Upper lobe of left lung (tissue), 6 donors: ENCODE results near the gene MVP. TPM values are rescaled to one million over a fixed set of nuclear protein-coding genes. Genes with fewer than 3 reads are reported as not detected.
"Not testable (repeated sequence)": the region's sequence is repeated elsewhere in the genome, so short reads cannot be mapped to it uniquely, and the experiment has no call there.

Experiments used
- ATAC-seq, 2 donors: fragments of 200-7000 bp; cut with Tn5 transposase; one replicate each; pipeline ENCODE4 v1.9.1; 2022; ENCODE audit warnings: mild to moderate bottlenecking in 2 of 2, moderate library complexity in 2 of 2; ENCODE audit not compliant: low FRiP score in 2 of 2
- DNase-seq, 2 donors: peaks; one replicate each; pipeline ENCODE4 v3.0.0-alpha.2; 2019 to 2020
- H3K27ac ChIP-seq, 4 donors: fragments of 200-600 bp; sonication (generic); one replicate each; pipeline ENCODE4 v1.5.1; 2016 to 2019
- H3K27me3 ChIP-seq, 4 donors: fragments of 200-600 bp; sonication (generic); one replicate each; pipeline ENCODE4 v1.5.1; 2017 to 2019
- H3K36me3 ChIP-seq, 4 donors: fragments of 200-600 bp; sonication (generic); one replicate each; pipeline ENCODE4 v1.5.1; 2016 to 2019
- H3K4me1 ChIP-seq, 4 donors: fragments of 200-600 bp; sonication (generic); one replicate each; pipeline ENCODE4 v1.5.1; 2018 to 2019
- H3K4me3 ChIP-seq, 4 donors: fragments of 200-600 bp; sonication (generic); one replicate each; pipeline ENCODE4 v1.5.1; 2017 to 2019; ENCODE audit warnings: mild to moderate bottlenecking in 2 of 4, moderate library complexity in 1 of 4
- H3K9me3 ChIP-seq, 4 donors: fragments of 200-600 bp; sonication (generic); one replicate each; pipeline ENCODE4 v1.5.1; 2018 to 2019
- EP300 ChIP-seq, 4 donors: sonication (generic); formaldehyde crosslinking; IDR thresholded peaks; one replicate each; pipeline ENCODE4 v1.5.1; 2017; ENCODE audit warnings: antibody characterized with exemption in 4 of 4, control low read depth in 2 of 4
- POLR2A ChIP-seq, 4 donors: fragments of 450-650 bp; IDR thresholded peaks; one replicate each; pipeline ENCODE4 v1.5.1; 2016 to 2017; ENCODE audit warnings: antibody characterized with exemption in 4 of 4, mild to moderate bottlenecking in 2 of 4
- POLR2AphosphoS5 ChIP-seq, 2 donors: sonication (generic); formaldehyde crosslinking; IDR thresholded peaks; one replicate each; pipeline ENCODE4 v1.5.1; 2017; ENCODE audit warnings: antibody characterized with exemption in 2 of 2
- WGBS, 2 donors: methylation state at CpG; one replicate each; pipeline ENCODE4 v1.1.5; 2017 to 2018; 5-methylcytosine and 5-hydroxymethylcytosine counted together
- total RNA-seq, 6 donors: library from RNA; depleted of rRNA in 4 of 6; stranded (reverse); fragments of >200 nt in 4 of 6; gene quantifications; one replicate each; pipeline versions ENCODE4 v1.1.0 to v1.2.1, GENCODE V29; 2016 to 2021
- TF ChIP-seq, protein P1 (sequence below), 6 experiments: fragments of 450-650 bp in 4 of 6; fragments of 200-600 bp in 2 of 6; sonication (generic) in 2 of 6; IDR thresholded peaks; one replicate each; pipeline ENCODE4 v1.5.1; 2016 to 2019; ENCODE audit warnings: antibody characterized with exemption in 6 of 6
- donor health status: DM: no; HTN: no; CAD: no; lungs with moderate emphysema.
- donor health status: DM: no; HTN: yes; CAD: no; lungs with severe emphysema.

Gene MVP
- 100 to 1,000 TPM; 260 to 411 (median 312) TPM for total RNA-seq

DNA sequence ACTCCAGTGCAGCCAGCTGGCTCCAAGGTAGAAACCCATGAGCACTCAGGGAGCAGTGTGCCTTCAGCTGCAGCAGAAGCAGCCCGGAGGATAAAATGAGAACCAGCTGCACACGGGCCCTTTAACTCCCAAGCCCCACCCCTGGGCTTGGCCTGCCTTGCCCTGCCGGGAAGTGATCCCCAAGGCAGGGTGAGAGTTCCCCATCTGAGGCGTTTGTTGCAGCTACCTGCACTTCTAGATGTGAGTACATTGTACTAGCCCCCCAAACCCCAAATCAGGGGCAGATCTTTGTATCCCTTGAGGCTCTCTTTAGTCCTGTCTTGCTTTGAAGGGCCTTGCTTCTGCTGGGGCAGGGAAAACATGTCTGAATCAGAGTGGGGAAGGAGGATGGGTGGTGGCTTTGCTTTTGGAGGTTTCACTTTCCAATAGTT is at the start of gene MVP:
TSS of gene MVP (plus strand) at position 192 of the 431 bp plus-strand sequence. CDS start 10,088 bp downstream, outside the sequence.
- peak within 1 kb of the TSS; percentile 41 to 82 (median 73) for H3K4me3 ChIP-seq
- H3K4me1 ChIP-seq = peaks cover 68 to 82% (median 74%) of the 10 kb centered on the region in 4 donors
- peak in 1 of 4 donors; percentile 75 for TF ChIP-seq EP300 (IDR thresholded peaks at IDR 0.05)
- TF ChIP-seq POLR2A (IDR thresholded peaks at IDR 0.05) = peak in 3 of 4 donors; percentile 24 to 81 (median 66)
- TF ChIP-seq, protein P1, sequence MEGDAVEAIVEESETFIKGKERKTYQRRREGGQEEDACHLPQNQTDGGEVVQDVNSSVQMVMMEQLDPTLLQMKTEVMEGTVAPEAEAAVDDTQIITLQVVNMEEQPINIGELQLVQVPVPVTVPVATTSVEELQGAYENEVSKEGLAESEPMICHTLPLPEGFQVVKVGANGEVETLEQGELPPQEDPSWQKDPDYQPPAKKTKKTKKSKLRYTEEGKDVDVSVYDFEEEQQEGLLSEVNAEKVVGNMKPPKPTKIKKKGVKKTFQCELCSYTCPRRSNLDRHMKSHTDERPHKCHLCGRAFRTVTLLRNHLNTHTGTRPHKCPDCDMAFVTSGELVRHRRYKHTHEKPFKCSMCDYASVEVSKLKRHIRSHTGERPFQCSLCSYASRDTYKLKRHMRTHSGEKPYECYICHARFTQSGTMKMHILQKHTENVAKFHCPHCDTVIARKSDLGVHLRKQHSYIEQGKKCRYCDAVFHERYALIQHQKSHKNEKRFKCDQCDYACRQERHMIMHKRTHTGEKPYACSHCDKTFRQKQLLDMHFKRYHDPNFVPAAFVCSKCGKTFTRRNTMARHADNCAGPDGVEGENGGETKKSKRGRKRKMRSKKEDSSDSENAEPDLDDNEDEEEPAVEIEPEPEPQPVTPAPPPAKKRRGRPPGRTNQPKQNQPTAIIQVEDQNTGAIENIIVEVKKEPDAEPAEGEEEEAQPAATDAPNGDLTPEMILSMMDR (IDR thresholded peaks at IDR 0.05) = no peak
- TF ChIP-seq POLR2AphosphoS5 (IDR thresholded peaks at IDR 0.05) = peak; percentile 82 to 94
- H3K27me3 ChIP-seq = no peaks in the 10 kb centered on the region
- 0% methylated on average over 4 of the region's 4 CpGs for WGBS, 2 donors
- peak; percentile 69 to 92 for DNase-seq
- no peaks in the 10 kb centered on the region for H3K9me3 ChIP-seq
- ATAC-seq = peak; percentile 64 to 70
- H3K27ac ChIP-seq = peak within 1 kb of the TSS; percentile 91 to 93 (median 92)
- peaks cover 0 to 15% (median 5%) of the 10 kb centered on the region in 4 donors for H3K36me3 ChIP-seq

DNA sequence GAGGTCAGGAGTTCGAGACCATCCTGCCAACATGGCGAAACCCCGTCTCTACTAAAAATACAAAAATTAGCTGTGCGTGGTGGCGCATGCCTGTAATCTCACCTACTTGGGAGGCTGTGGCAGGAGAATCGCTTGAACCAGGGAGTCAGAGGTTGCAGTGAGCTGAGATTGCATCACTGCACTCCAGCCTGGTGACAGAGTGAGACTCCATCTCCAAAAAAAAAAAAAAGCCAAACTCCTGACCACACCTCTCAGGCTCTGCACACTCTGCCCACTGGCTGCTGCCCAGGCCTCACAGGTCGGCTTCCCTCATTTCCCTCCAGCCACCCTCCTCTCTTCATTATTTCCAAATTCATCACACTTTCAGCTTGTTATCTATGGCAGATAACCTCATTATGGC is 47.9 kb upstream of the MVP start:
- H3K9me3 ChIP-seq, ATAC-seq: not testable (repeated sequence)

DNA sequence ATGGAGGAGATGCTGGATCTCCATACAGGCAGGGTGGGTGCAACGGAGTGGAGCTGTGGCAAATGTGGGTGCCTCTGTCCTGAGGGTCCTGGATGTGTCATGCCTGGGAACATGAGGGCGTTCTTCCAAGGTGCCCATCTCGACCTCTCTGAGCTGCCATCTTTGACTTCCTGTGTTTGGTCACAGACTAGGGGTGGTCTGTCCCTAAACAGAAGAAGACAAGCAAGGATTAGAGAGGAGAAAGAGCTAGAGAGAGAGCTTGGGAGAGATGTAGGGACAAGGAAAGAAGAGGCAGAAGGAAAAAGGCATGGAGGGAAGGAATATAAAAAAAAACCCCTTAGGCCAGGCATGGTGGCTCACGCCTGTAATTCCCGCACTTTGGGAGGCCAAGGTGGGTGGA is 45.5 kb upstream of the MVP start:
- H3K27me3 ChIP-seq = no peaks in the 10 kb centered on the region
- ATAC-seq (no peak), DNase-seq (no peak)
- TF ChIP-seq EP300 (IDR thresholded peaks at IDR 0.05) (no peak), POLR2AphosphoS5 (IDR thresholded peaks at IDR 0.05) (no peak), POLR2A (IDR thresholded peaks at IDR 0.05) (no peak)
- TF ChIP-seq, protein P1 (IDR thresholded peaks at IDR 0.05) = no peak
- no peaks in the 10 kb centered on the region for H3K9me3 ChIP-seq
- no peak overlapping the region for H3K4me3 ChIP-seq
- WGBS, 2 donors = 89 to 95% methylated on average over 5 of the region's 5 CpGs
- no peak overlapping the region for H3K27ac ChIP-seq
- no peaks in the 10 kb centered on the region for H3K36me3 ChIP-seq
- no peaks in the 10 kb centered on the region for H3K4me1 ChIP-seq

More for the DNA sequence above, 47.9 kb upstream of the MVP start:
- H3K36me3 ChIP-seq, H3K27ac ChIP-seq, H3K4me3 ChIP-seq, H3K27me3 ChIP-seq, H3K4me1 ChIP-seq: not testable (repeated sequence)
- peak in 1 of 2 donors; percentile 34 for DNase-seq
- WGBS, 2 donors = 78 to 86% methylated on average over 7 of the region's 7 CpGs

DNA sequence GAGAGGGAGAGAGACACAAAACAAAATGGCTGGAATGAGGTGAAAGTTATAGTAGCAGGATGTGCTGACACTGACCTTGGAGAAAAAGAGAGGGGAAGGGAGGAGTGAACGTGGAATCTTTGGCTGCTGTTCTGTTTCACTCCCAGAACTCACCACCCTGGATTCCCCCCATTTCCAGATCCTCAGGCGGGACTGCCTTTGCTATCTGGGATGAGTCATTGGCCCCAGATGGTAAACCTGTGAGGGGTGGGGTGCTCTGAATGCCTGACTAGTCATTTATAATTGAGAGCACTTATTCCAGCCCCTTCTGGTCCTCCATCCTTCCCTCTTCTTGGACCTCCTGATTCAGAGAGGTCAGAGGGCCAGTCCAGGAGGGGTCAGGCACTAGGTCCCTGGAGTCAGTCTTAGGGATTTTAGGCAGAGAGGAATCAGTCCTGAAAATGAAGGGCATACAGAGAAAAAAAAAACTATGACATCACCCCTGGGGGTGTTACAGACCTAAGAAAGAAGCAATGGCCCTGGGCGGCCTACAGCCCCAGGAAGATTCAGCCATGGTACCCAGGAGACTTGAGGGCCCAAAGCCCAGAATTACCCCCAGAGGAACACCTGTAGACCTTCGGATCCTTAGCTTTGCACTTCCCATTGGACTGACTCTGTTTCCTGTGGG is 44.4 kb upstream of the MVP start:
- Histone ChIP-seq H3K27ac (no peak overlapping the region), H3K9me3 (no peaks in the 10 kb centered on the region), H3K27me3 (no peaks in the 10 kb centered on the region), H3K36me3 (no peaks in the 10 kb centered on the region), H3K4me3 (no peak overlapping the region), H3K4me1 (no peaks in the 10 kb centered on the region)
- TF ChIP-seq POLR2A (IDR thresholded peaks at IDR 0.05) (no peak), EP300 (IDR thresholded peaks at IDR 0.05) (no peak), POLR2AphosphoS5 (IDR thresholded peaks at IDR 0.05) (no peak)
- TF ChIP-seq, protein P1 (IDR thresholded peaks at IDR 0.05) = no peak
- ATAC-seq = peak in 1 of 2 donors; percentile 48
- no peak for DNase-seq
- WGBS, 2 donors = 69 to 72% methylated on average over 4 of the region's 4 CpGs

DNA sequence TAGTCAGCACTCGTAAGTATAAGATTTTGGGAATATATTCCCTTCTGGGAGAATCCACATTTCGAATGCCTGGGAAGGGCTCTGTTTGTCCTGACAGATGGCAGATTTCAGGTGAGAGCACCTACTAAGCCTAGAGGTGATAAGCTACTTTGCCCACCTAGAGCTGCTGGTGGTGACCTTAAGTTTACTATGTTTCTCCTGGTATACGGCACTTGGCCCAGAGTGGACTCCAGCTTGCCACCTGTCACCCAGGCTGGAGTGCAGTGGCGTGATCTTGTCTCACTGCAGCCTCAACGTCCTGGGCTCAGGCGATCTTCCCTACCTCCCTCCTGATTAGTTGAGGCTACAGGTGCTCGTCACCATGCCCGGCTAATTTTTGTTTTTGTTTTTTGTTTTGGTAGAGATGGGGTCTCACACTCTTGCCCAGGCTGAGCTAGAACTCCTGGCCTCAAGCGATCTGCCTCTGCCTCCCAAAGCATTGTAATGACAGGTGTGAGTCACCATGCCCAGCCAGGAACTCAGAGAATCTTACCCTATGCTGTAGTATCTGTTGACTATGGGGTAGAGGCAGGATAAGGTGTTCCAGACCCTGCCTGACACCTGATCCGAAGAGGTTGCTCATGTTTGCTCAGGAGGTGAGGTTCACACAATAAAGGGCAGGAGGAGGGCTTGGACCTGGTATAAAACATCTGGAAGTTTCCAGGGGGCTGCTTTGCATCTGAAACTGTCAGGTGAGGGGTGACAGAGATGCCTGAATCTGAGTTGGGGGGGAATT is 42.5 kb upstream of the MVP start, which contains the start of gene ZG16:
TSS of gene ZG16 (plus strand) at position 681 of the 775 bp plus-strand sequence. CDS start 1,011 bp downstream, outside the sequence.
- DNase-seq (no peak), ATAC-seq (no peak)
- H3K27ac ChIP-seq = no peak within 1 kb of the TSS
- no peaks in the 10 kb centered on the region for H3K4me1 ChIP-seq
- no peaks in the 10 kb centered on the region for H3K9me3 ChIP-seq
- TF ChIP-seq EP300 (IDR thresholded peaks at IDR 0.05) (no peak), POLR2AphosphoS5 (IDR thresholded peaks at IDR 0.05) (no peak), POLR2A (IDR thresholded peaks at IDR 0.05) (no peak)
- TF ChIP-seq, protein P1 (IDR thresholded peaks at IDR 0.05) = no peak
- H3K27me3 ChIP-seq = no peaks in the 10 kb centered on the region
- H3K4me3 ChIP-seq = no peak within 1 kb of the TSS
- 80 to 90% methylated on average over 9 to 10 of the region's 10 CpGs for WGBS, 2 donors
- no peaks in the 10 kb centered on the region for H3K36me3 ChIP-seq
